Activated CD4-positive, CD25-positive, alpha-beta regulatory T cell treated with anti-CD3 and anti-CD28 coated beads, Interleukin-2, amount 50 U/mL, for 24 hours (primary cell): Measurements from ENCODE around the gene MAGOH.

ENCODE experiments used
- ATAC-seq, 2 donors: fragments of 150-1000 bp; cut with Tn5 transposase; one replicate each; pipeline ENCODE4 v1.10.0; 2021; ENCODE audit warnings: mild to moderate bottlenecking in 1 of 2, moderate library complexity in 1 of 2

The MAGOH gene

DNA sequence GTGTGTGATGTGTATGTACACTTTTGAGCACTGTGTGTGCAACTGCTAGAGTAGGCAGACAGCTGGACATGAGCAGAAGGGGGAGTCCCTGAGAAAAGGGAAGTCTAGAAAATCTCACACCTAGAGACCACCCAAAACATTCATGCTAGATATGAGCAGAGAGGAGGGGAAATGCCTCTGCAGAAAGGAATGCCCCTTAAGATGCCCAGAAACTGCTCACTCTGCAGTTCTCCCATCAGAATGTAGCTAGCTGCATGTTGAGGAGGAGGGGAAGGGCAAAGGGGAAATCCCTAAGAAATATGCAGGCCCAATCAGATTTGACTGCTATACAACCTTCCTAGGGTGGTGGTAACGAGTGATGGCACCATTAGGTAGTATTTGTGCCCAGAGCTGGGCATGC is 31.8 kb upstream of the MAGOH start:
- peak; percentile 45 to 48 for ATAC-seq

DNA sequence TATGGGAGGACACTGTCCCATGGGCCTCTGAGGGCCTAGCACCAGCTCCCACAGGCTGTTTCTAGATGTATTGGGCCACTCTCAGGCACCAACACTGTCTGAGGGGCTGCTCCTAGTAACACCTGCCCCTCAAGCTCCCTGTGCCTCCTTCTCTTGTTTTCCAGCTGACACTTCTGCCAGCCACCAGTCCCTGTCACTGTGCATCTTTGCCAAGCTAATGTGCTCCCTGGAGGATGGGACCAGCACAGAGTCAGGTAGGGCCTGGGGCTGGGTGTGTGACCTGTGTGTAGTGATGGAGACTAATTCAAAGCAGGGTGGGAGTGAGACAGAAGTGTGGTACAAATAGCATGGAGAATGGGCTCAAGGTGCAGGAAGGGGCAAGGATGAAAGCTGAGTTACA is 29.4 kb upstream of the MAGOH start:
- ATAC-seq, result no peak

DNA sequence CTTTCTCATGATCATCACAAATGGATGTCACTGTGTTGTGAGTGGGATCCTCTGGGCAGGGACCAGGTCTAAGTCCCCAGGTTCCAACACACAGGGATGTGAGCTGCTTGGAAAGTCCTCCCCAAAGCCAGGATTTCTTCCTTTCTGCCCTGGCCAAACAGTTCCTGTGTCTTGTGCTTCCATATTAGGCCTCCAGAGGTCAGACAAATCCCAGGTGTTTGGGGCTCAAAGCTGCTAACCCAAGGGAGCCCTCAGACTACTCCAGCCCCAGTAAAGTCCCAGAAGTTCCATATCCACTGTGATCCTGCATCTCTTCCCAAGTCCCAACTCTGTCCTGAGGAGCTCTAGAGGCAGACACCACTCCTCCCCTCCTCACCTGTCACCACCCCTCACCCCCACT is 27.7 kb upstream of the MAGOH start:
- no peak for ATAC-seq

DNA sequence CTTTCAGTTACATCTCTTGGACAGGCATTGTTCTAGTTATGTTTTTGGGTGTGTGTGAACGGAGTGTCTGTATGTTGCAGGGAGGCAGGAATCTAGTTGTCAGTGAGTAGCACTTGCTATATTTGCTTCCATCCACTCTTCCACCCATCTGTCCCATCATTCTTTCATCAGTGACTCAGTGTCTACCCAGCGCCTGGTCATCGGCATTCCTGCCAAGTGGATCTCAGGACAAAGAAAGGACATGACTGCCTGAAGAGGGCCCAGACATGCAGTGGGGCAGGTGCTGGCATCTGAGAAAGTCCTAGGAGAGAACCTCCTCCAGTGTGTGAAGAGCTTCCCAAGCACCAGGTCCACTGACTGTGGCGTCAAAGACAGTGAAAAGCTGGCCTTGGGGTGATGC is 27.3 kb upstream of the MAGOH start:
- no peak for ATAC-seq

DNA sequence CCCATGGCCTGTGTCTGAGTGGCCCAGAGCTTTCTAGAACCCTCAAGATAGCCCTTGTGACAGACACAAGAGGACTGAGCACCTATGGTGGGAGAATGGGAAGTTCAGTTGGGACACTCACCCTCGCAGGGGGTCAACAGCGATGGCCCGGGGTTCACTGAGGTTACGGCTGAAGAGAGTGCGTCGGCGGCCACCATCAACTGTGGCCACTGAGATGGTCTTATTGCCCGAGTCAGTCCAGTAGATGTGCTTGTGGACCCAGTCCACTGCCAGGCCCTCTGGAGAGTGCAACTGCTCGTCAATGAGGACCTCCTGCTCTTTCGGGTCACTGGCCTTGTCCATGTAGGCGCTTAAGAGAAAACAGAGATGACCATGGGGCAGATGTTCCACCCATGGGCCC is 25.7 kb upstream of the MAGOH start:
- ATAC-seq, result no peak

DNA sequence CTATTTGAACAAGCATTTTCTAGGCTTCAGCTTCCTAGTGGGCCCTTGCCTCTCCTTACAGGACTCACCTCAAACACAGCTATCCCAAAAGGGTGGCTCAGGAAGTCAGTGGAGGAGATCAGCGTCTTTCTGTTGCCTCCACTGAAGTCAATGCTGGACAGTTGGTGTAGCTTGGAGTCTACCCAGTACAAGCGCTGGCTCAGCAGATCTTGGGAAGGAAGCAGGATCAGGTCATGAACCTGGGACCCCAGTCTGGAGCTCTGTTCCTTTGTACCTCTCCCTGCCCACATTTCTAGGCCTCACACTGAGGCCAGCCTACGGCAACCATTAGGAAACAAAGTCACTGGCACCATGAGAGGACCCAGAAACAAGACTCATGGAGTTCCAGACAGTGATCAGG is 23.7 kb upstream of the MAGOH start:
- no peak for ATAC-seq

DNA sequence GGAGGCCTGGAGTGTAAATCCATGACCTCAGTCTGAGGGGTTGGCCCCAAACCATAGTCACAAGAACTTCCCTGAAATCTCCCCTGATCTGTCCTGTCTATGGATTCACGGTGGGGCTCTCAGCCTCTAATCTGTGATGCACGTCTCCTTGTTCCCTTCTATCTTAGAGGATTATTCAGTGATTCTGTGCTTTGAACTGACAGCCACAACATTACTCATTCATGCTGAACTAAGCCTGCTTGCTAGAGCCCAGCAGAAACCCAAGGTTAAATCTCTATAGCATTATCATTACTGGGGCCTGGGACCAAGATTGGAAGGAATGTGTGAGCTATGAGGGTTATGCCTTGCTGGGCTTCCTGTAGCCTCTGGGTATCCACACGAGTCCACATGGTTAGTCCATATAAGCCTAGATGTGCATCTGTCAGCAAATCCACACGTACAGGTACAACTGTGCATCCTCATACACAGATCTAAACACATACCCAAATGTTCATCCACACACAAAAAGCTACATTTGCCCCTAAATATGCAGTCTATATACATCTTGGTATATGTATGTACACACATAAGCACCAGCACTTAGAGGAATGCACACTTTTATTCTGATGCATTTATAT is 22.4 kb upstream of the MAGOH start:
- ATAC-seq, result no peak

DNA sequence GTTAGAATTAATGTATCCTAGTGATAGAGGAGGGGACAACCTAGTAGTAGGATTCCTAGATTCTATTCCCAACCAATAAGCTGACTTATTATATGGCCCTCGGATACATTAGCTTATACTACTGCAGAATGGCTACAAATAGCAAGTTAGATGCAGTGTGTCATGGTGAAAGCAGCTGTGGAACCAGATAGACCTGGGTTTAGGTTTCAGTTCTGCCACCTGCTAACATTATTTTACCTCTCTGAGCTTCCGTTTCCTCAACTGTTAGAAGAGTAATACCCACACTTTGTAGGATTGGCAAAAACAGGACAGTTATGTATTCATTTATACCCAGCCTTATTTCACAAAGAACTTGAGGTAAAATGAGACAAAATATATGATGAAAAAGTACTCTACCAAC is 21.6 kb upstream of the MAGOH start:
- ATAC-seq, result no peak

DNA sequence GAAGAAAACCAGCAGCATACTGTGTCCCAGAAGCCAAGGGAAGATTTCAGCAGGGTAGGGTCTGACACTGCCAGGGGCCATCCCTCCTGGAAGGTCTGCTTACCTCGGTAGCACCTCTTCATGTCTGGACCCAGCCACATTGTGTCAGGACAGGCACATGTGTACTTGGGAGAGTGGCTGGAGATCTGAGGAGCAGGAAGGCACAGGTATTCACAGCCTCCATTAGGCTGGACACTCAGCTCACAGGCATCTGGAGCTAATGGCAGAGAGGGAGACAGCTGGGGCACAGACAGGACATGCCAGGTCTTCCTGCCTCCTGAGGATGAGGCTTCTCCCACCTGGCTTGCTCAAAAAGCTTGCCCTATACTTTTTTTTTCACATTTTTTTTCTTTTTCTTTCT is 19.9 kb upstream of the MAGOH start:
- no peak for ATAC-seq

DNA sequence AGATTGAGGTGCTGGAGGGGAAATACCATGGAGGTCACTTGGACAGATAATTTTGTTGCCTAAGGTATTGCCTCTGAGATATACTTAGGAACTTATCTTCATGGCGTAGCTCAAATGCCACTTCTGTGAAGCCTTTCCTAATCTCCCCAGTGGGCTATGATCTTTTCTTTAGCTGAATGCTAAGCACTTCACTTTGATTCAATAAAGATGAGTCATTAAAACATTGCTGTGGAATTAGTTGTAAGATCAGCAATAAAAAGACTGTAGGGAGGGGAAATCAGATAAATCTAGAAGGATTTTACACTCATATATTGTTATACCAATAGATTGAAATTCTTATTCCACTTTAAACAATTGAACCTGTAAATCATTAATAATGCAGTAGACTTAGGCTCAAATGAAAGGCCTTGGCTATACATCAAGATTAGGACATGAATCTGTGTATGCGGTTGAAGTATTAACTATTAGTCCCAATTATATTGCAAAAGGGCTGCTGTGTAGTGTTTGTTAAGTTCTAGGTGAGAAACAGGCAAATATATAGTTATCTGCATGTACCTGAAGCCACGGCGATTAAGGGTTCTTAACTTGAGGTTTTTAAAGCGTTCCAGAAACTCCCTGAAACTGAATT is 19.2 kb upstream of the MAGOH start:
- ATAC-seq, result no peak

DNA sequence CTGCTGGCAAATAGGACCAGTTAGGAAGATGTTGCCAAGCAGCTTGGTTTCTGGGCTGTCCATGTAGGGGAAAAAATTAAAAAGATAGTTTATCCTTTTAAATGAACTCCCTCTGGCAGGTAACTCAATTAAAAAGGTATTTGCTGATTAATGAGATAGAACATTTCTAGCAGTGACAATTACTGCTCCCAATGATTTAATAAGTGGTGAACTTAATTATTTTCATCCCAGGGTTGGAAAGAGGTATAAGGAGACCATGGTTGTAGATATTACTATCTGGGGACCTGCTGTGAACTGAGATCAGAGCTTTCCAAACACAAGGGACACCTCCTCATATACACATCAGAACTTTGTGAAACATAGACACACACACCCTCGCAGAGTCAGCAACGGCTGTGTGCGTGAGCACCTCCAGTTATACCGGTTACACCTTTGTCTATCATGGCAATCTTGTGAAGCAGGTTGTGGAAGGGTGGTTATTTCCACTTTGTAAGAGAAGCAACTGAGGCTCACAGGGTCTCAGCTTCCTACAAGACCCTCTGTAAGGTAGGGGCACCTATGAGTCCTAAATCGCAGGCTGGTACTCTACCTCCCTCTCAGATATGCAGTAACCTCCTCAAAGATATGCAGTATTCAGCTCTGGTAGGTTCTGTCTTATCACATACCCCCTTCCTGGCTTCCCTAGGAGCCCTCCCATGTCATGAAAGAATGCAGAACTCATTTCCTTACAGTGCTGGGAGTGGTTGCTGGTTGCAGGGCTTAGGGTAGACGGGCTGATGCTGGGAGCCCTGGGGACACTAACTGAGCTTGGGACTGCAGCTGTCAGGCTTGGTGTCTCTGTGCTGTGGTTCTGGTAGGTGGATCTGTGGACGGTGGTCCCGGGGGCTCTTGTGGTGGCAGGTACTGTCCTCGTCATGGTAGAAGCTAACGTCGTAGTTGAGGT is 18.5 kb upstream of the MAGOH start:
- no peak for ATAC-seq

DNA sequence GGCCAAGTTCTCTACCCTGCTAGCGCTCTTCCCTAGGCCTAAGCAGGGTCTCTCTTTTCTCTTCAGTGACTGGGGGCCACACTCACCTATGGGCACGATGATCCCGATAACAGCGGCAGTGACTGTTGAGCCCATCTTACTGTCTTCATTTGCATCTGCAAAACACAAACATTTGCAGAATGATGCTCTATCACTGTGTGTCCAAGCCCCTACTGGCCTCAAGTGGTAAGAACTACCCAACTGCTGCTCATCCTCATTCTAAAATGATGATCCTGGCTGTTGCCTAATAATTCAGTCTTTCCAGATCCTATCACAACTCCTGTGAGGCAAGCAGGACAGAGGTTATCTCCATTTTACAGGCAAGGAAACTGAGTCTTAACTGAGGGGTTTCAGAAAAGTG is 16.7 kb upstream of the MAGOH start:
- ATAC-seq, result no peak

DNA sequence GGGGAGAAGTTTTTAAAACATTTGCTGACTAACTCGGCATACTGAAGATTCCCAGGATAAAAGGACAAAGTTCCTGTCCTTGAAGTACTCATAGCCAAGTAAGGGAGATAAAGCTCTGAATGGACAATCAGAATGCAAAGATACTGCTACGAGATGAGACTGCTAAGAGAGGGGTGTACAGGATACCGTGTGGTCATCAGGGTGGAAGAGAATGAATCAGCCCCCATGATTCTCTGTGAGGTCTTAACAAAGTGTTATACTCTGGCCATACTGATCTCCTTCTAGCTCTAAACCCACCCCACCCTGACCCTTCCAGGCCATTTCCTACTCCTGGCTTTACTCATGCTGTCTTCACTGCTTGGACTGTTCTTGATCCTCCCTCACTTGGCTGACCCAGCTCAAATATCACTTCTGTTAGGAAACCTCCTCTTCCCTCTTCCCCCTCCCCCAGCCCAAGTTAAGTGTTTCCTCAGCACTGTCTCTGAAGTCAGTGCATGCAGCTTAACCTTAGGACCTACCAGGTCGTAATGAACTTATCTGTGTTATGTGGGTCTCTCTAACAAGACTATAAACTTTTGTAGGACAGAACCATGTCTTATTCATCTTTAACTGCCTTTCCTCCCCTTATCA is 15.8 kb upstream of the MAGOH start:
- ATAC-seq, result no peak

DNA sequence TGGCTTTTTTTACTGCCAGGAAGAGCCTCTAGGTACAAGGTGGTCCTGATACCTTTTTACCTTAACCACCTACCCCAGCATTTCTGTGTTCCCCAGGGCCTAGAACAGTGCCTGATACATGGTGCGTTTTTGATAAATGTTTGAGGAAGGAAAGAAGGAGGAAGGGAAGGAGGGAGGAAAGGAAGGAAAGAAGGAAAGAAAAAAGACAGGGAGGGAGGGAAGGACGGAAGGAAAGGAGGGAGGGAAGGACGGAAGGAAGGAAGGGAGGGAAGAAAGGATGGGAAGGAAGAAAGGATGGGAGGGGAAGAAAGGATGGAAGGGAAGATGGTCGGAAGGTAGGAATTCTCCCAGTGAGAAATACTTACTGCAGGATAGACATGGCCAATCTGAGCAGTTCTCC is 12.0 kb upstream of the MAGOH start:
- no peak for ATAC-seq

DNA sequence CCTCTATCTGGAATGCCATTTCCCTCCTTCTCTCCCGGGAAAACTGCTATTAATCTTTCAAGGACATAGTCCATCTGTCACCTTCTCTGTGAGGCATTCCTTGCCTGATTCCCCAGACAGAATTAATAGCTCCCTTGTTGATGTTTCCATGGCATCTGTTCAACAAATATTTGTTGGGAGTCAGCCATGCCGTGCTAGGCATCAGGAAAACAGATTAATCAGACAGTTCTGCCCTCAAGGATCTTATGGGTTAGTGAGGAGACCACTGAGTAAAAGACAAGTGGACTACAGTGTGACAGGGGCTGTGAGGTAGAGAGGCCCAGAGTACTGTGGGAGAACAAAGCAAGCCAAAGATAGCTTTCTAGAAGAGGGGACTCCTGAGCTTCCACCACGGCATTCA is 11.4 kb upstream of the MAGOH start:
- no peak for ATAC-seq

DNA sequence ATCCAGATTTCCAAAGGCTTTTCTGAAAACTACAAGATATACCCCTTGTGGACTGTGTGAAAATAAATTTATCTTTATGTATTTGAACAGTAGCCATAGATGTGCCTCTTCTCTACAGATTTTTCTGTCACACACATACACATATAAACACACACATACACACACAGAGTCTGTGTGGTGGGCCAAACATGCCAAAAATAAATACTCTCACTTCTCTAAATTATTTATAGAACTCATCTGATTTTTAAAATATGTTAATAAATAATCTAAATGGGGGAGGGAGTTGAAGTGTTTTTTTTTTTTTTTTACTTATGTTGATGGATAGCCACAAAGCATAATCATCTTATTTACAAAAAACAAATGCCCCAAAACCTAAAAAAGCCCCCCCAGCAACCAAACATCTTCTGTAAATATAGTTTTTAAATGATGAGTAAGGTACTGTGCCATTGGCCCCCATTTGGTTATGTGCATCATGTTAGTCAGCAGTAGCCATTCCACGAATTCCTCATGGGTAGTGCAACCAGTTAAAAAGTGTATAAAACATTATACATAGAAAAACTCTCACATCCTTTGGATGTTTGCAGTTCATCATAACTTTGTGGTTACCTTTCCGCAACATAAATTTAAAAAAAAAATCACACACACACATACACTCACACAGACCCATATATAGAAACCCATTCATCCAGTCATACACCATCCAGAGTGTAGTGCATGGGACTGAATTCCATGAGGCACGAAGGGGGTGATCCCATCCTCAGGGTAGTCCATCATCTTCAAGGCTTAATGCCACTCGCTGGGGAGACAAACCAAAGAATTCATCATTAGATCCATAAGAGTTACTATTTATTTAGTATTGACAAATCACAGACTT is 8.2 kb upstream of the MAGOH start:
- no peak for ATAC-seq

DNA sequence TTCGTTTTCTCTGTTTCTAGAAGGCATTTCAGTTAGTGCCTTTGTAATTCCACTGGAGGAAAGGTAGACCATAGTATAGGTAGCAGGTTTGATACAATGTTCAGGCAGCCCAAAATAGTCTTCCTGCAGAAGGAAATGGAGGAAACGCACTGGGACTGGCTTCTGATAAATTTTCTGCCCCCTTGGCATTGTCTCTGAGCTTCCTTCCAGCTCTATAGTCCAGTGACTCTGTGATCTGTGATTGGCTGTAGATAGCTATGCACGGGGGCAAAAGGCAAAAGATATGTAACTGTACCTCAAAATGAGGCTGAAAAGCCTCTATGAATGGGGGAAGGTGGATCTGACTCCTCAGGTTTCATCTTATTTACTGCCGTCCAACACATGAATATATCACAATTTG is 5.8 kb upstream of the MAGOH start:
- no peak for ATAC-seq

DNA sequence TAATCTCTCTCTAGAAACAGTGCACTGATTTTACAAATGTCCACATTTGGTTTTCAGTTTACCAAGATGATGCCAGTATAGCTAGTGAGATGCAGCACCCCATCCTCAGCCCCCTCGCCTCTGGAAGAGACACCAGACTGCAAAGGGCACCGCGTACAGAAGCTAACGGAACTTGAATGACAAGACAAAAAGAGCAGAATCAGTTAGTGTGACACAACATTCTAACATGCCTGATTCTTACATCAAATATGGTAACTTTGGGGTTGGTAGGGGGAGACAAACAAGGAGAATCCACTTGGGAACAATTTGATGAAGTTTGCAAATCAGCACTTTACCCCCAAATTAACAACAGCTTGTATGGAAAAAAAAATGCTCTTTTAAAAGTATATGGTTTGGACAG is 4.1 kb upstream of the MAGOH start:
- ATAC-seq, result no peak

DNA sequence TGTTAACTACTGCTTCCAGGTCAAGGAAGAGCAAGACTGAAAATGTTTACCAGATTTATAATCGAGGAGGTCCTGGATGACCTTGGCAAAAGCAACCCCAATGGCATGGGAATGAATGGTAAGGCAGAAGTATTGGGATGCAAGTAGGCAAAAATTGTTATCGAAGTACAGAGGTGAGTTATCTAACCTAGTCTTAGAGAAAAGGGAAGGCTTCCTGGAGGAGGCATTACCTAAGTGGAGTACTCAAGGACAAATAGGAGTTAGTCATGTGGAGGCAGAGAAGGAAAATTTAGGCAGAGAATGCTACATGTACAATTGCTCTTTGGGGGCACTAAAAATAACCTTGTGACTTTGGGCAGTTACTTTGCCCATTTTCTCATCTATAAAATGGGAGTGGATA is 3.5 kb upstream of the MAGOH start:
- no peak for ATAC-seq

DNA sequence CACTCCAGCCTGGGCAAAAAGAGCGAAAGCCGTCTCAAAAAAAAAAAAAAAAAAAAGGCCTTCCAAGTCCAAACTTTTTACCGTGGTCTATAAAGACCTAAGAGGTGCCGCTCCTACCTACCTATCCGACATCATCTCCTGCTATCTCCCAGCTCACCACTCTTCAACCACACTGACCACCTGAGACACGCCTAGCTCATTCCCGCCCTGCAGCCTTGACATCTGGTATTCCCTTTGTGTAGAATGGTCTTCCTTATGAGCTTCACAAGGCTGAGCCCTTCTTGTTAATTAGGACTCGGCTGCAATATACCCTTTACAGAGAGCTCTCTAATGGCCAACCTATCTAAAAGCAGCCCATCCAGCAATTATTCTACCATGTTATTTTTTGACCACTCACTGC is 680 bp downstream of the MAGOH start:
- ATAC-seq, result no peak

DNA sequence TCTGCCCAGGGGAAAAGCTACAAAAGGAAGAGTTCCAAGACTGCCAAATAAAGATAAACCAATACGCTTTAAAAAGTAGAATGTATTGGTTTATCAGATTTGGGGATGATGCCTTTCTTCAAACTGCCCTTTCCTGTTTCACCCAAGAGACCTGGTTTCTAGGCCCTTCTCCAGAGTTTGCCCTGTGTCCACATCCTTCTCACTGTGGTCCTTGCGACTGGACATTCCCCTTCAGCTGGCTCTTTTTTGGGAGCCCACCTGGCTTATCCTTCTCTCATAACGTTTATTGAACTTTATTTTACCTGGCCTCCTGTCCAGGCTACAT is 17.4 kb downstream of the MAGOH start:
- ATAC-seq, result no peak

DNA sequence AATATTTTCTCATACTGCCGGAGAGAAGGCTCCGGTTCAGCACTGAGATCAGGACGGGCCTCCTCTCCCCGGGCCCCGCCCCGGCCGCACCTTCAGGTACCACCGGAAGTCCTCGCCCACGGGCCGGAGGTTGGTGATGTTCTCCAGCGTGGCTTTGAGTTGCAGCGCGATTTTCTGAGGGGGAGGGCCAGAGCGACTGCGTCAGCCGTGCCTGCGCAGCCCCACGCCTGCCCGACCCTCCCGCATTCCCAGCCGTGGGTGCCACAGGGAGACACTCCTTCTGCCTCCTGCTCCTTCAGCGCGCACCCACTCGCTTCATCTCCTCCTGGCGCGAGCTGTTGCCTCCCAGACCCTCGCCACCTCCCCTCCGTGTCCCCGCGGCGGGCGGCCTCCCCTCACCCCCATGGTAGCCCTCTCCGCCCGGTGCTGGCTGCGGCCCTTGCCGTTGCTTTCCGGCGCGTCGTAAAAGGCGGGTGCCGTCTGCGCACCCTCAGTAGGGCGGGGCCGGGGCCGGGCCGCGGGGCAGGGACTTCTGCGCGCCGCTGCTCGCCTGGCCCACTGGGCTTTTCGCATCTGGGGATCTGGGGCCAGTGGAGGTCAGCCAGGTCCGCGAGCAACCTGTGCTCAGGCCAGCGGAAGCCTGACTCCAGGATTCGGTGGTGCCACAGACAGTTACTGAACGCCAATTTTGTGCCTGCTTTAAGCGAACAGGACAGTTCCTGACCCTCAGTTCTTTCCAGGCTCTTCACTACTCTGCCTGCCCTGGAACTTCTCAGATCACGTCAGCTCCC is 18.0 kb downstream of the MAGOH start, which contains the start of gene CZIB:
Gene CZIB (minus strand): TSS at position 464 of the 791 bp plus-strand sequence. CDS start 59 bp downstream, at position 405.
- ATAC-seq, result peak; percentile 94 to 96
